ENCODE results near the gene ADAM10.

Gene ADAM10

DNA sequence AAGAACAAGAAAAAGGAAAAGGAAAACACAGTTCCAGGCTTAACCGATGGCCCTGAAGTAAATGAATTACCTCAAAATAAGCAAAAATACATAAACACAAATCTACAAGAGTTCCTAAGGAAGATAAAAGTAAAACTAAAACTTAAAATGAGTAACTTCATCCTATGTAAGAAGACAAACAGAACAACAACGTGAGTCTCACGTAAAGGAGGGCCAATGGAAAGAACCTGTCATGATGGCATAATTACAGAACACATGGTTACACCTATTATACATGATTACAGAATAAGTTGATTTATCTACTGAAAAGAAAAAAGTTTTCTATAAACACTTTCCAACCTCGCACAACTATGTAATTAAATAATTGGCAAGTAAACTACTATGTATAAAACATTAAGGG is 42.1 kb downstream of the ADAM10 start:
- Histone ChIP-seq H2AK5ac (ENCODE audit: low read depth, low read length) (no peak overlapping the region), H2BK12ac (ENCODE audit: low read length) (no peak overlapping the region), H3K27ac (replicated peaks; ENCODE audit: low read length) (no peak overlapping the region), H3K79me1 (ENCODE audit: low read depth, low read length) (peaks cover 2% of the 10 kb centered on the region), H3K18ac (ENCODE audit: low read length) (no peak overlapping the region), H3K4ac (ENCODE audit: low read length) (no peak overlapping the region), H2BK5ac (ENCODE audit: low read length) (no peak overlapping the region), H3K9me3 (replicated peaks in 1 of 2; ENCODE audit: control insufficient read depth in 2 of 2, insufficient read depth in 1 of 2, low read depth in 1 of 2, low read length in 2 of 2) (peaks cover 0 to 5% of the 10 kb centered on the region in 2 donors), H4K8ac (ENCODE audit: low read depth, low read length) (no peak overlapping the region), H3K4me1 (ENCODE audit: control insufficient read depth in 2 of 2, insufficient read depth in 1 of 2, low read depth in 1 of 2, low read length in 2 of 2) (no peaks in the 10 kb centered on the region), H3K36me3 (replicated peaks in 1 of 2; ENCODE audit: control insufficient read depth in 2 of 2, insufficient read depth in 2 of 2, low read length in 2 of 2) (peaks cover 0 to 33% of the 10 kb centered on the region in 2 donors), H3K23ac (ENCODE audit: low read depth, low read length, poor library complexity) (no peak overlapping the region), H3K4me3 (ENCODE audit: low read length in 2 of 2) (no peak overlapping the region), H3K4me2 (ENCODE audit: insufficient read depth, low read length, poor library complexity, severe bottlenecking) (no peak overlapping the region), H2BK15ac (ENCODE audit: low read length) (no peak overlapping the region), H2BK120ac (ENCODE audit: low read depth, low read length) (no peak overlapping the region), H2AFZ (ENCODE audit: low read length) (no peak overlapping the region), H3K9ac (ENCODE audit: low read depth, low read length, poor library complexity) (no peak overlapping the region), H3K14ac (ENCODE audit: low read length) (no peak overlapping the region), H4K91ac (ENCODE audit: low read depth, low read length, poor library complexity) (no peak overlapping the region), H3K27me3 (ENCODE audit: control insufficient read depth in 3 of 3, insufficient read depth in 3 of 3, low read depth in 1 of 3, low read length in 3 of 3) (no peaks in the 10 kb centered on the region)
- no peak for DNase-seq (ENCODE audit: low spot score)
- WGBS, 2 donors (ENCODE audit: extremely low coverage in 2 of 2, insufficient read length in 2 of 2, insufficient replicate concordance in 1 of 2) = no CpG with 5 or more reads among the region's 4 CpGs

DNA sequence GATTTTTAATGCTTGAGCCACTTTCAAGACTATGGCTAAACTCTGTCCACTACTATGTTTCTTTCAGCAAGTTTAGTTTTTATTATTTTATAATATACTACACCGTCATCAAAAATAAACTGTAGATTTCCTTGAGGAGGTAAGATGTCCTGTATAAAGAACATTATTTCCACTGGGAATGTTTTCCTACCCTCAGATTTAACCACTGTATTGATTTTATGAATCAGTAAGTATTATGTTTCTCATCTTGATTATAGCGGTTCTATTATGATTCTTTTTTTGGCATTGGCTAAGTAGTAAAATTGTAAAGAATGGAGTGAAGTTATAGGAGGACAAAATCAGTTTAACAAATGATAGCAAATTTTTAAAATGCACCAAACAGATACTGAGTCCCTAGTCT is 44.4 kb downstream of the ADAM10 start:
- no peak overlapping the region for H3K4me3 ChIP-seq (ENCODE audit: low read length in 2 of 2)
- no peak overlapping the region for H2BK15ac ChIP-seq (ENCODE audit: low read length)
- H3K4me1 ChIP-seq (ENCODE audit: control insufficient read depth in 2 of 2, insufficient read depth in 1 of 2, low read depth in 1 of 2, low read length in 2 of 2) = no peaks in the 10 kb centered on the region
- no peak overlapping the region for H2AK5ac ChIP-seq (ENCODE audit: low read depth, low read length)
- no peak overlapping the region for H2BK12ac ChIP-seq (ENCODE audit: low read length)
- no peak for DNase-seq (ENCODE audit: low spot score)
- no peak overlapping the region for H2AFZ ChIP-seq (ENCODE audit: low read length)
- H4K91ac ChIP-seq (ENCODE audit: low read depth, low read length, poor library complexity) = no peak overlapping the region
- H3K14ac ChIP-seq (ENCODE audit: low read length) = no peak overlapping the region
- H3K79me1 ChIP-seq (ENCODE audit: low read depth, low read length) = peaks cover 2% of the 10 kb centered on the region
- H3K18ac ChIP-seq (ENCODE audit: low read length) = no peak overlapping the region
- no peak overlapping the region for H3K27ac ChIP-seq (replicated peaks; ENCODE audit: low read length)
- H3K9ac ChIP-seq (ENCODE audit: low read depth, low read length, poor library complexity) = no peak overlapping the region
- H3K4ac ChIP-seq (ENCODE audit: low read length) = no peak overlapping the region
- no peak overlapping the region for H2BK120ac ChIP-seq (ENCODE audit: low read depth, low read length)
- no peak overlapping the region for H4K8ac ChIP-seq (ENCODE audit: low read depth, low read length)
- WGBS, 2 donors (ENCODE audit: extremely low coverage in 2 of 2, insufficient read length in 2 of 2, insufficient replicate concordance in 1 of 2) = no CpG with 5 or more reads among the region's 2 CpGs
- no peaks in the 10 kb centered on the region for H3K27me3 ChIP-seq (ENCODE audit: control insufficient read depth in 3 of 3, insufficient read depth in 3 of 3, low read depth in 1 of 3, low read length in 3 of 3)
- no peak overlapping the region for H2BK5ac ChIP-seq (ENCODE audit: low read length)
- peaks cover 0 to 23% of the 10 kb centered on the region in 2 donors for H3K9me3 ChIP-seq (replicated peaks in 1 of 2; ENCODE audit: control insufficient read depth in 2 of 2, insufficient read depth in 1 of 2, low read depth in 1 of 2, low read length in 2 of 2)
- H3K36me3 ChIP-seq (replicated peaks in 1 of 2; ENCODE audit: control insufficient read depth in 2 of 2, insufficient read depth in 2 of 2, low read length in 2 of 2) = peaks cover 1 to 46% of the 10 kb centered on the region in 2 donors
- H3K23ac ChIP-seq (ENCODE audit: low read depth, low read length, poor library complexity) = no peak overlapping the region
- H3K4me2 ChIP-seq (ENCODE audit: insufficient read depth, low read length, poor library complexity, severe bottlenecking) = no peak overlapping the region

DNA sequence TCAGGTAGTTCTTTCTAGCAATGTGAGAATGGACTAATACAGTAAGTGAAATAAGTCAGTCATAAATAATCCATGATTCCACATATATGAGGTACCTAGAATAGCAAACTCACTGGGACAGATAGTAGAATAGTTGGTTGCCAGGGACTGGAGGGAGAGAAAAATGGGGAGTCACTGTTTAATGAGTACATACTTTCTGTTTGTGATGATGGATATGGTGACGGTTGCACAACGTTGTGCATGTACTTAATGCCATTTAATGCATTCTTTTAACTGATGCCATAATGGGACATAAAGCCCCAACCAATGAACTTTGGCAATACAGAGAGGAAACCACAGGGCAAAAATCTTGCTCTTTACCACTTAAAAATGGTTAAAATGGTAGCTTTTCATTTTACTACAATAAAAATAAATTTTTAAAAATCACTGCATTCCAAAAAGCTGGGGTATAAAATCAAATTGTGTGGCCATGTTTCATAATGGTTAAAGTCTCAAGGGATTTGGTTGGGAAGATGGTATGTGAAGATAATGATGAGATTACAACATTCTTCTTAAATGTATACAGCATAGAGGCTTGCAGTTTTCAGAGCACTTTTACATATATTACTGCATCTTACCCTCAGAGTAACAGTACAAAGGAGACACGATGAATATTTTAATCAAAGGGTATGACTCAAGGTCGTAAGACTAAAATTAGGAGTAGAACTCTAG is 45.2 kb downstream of the ADAM10 start:
- no peak for DNase-seq (ENCODE audit: low spot score)
- no peak overlapping the region for H4K91ac ChIP-seq (ENCODE audit: low read depth, low read length, poor library complexity)
- no peak overlapping the region for H3K27ac ChIP-seq (replicated peaks; ENCODE audit: low read length)
- peaks cover 2% of the 10 kb centered on the region for H3K79me1 ChIP-seq (ENCODE audit: low read depth, low read length)
- H3K4me1 ChIP-seq (ENCODE audit: control insufficient read depth in 2 of 2, insufficient read depth in 1 of 2, low read depth in 1 of 2, low read length in 2 of 2) = no peaks in the 10 kb centered on the region
- H2BK5ac ChIP-seq (ENCODE audit: low read length) = no peak overlapping the region
- peaks cover 0 to 31% of the 10 kb centered on the region in 2 donors for H3K9me3 ChIP-seq (replicated peaks in 1 of 2; ENCODE audit: control insufficient read depth in 2 of 2, insufficient read depth in 1 of 2, low read depth in 1 of 2, low read length in 2 of 2)
- no peak overlapping the region for H3K4ac ChIP-seq (ENCODE audit: low read length)
- no peak overlapping the region for H3K14ac ChIP-seq (ENCODE audit: low read length)
- peaks cover 1 to 45% of the 10 kb centered on the region in 2 donors for H3K36me3 ChIP-seq (replicated peaks in 1 of 2; ENCODE audit: control insufficient read depth in 2 of 2, insufficient read depth in 2 of 2, low read length in 2 of 2)
- no peak overlapping the region for H2BK12ac ChIP-seq (ENCODE audit: low read length)
- H2AK5ac ChIP-seq (ENCODE audit: low read depth, low read length) = no peak overlapping the region
- H4K8ac ChIP-seq (ENCODE audit: low read depth, low read length) = no peak overlapping the region
- H2BK120ac ChIP-seq (ENCODE audit: low read depth, low read length) = no peak overlapping the region
- WGBS, 2 donors (ENCODE audit: extremely low coverage in 2 of 2, insufficient read length in 2 of 2, insufficient replicate concordance in 1 of 2) = no CpG with 5 or more reads among the region's 4 CpGs
- H2BK15ac ChIP-seq (ENCODE audit: low read length) = no peak overlapping the region
- no peak overlapping the region for H3K18ac ChIP-seq (ENCODE audit: low read length)
- no peak overlapping the region for H3K9ac ChIP-seq (ENCODE audit: low read depth, low read length, poor library complexity)
- H2AFZ ChIP-seq (ENCODE audit: low read length) = no peak overlapping the region
- no peak overlapping the region for H3K4me2 ChIP-seq (ENCODE audit: insufficient read depth, low read length, poor library complexity, severe bottlenecking)
- H3K27me3 ChIP-seq (ENCODE audit: control insufficient read depth in 3 of 3, insufficient read depth in 3 of 3, low read depth in 1 of 3, low read length in 3 of 3) = no peaks in the 10 kb centered on the region
- no peak overlapping the region for H3K23ac ChIP-seq (ENCODE audit: low read depth, low read length, poor library complexity)
- no peak overlapping the region for H3K4me3 ChIP-seq (ENCODE audit: low read length in 2 of 2)

DNA sequence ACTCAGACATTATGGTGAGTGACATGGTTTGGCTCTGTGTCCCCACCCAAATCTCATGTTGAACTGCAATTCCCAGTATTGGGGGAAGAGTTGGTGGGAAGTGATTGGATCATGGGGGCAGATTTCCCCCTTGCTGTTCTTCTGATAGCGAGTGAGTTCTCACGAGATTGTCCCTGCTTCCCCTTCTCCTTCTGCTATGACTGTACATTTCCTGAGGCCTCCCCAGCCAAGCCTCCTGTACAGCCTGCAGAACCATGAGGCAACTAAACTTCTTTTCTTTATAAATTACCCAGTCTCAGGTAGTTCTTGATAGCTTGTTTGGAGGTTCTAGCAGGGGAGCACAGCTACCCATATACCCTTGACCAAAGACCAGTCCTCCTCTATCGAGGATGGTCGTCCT is 45.9 kb downstream of the ADAM10 start:
- no peak for DNase-seq (ENCODE audit: low spot score)
- no peak overlapping the region for H4K91ac ChIP-seq (ENCODE audit: low read depth, low read length, poor library complexity)
- WGBS, 2 donors (ENCODE audit: extremely low coverage in 2 of 2, insufficient read length in 2 of 2, insufficient replicate concordance in 1 of 2) = no CpG with 5 or more reads among the region's 4 CpGs
- H2AFZ ChIP-seq (ENCODE audit: low read length) = no peak overlapping the region
- no peak overlapping the region for H3K4me2 ChIP-seq (ENCODE audit: insufficient read depth, low read length, poor library complexity, severe bottlenecking)
- H3K23ac ChIP-seq (ENCODE audit: low read depth, low read length, poor library complexity) = no peak overlapping the region
- peaks cover 1 to 40% of the 10 kb centered on the region in 2 donors for H3K36me3 ChIP-seq (replicated peaks in 1 of 2; ENCODE audit: control insufficient read depth in 2 of 2, insufficient read depth in 2 of 2, low read length in 2 of 2)
- H3K4me3 ChIP-seq (ENCODE audit: low read length in 2 of 2) = no peak overlapping the region
- no peak overlapping the region for H2BK12ac ChIP-seq (ENCODE audit: low read length)
- no peak overlapping the region for H4K8ac ChIP-seq (ENCODE audit: low read depth, low read length)
- H2BK120ac ChIP-seq (ENCODE audit: low read depth, low read length) = no peak overlapping the region
- no peaks in the 10 kb centered on the region for H3K4me1 ChIP-seq (ENCODE audit: control insufficient read depth in 2 of 2, insufficient read depth in 1 of 2, low read depth in 1 of 2, low read length in 2 of 2)
- peaks cover 0 to 38% of the 10 kb centered on the region in 2 donors for H3K9me3 ChIP-seq (replicated peaks in 1 of 2; ENCODE audit: control insufficient read depth in 2 of 2, insufficient read depth in 1 of 2, low read depth in 1 of 2, low read length in 2 of 2)
- H3K27ac ChIP-seq (replicated peaks; ENCODE audit: low read length) = no peak overlapping the region
- no peak overlapping the region for H3K4ac ChIP-seq (ENCODE audit: low read length)
- no peak overlapping the region for H2BK5ac ChIP-seq (ENCODE audit: low read length)
- no peaks in the 10 kb centered on the region for H3K27me3 ChIP-seq (ENCODE audit: control insufficient read depth in 3 of 3, insufficient read depth in 3 of 3, low read depth in 1 of 3, low read length in 3 of 3)
- no peak overlapping the region for H3K9ac ChIP-seq (ENCODE audit: low read depth, low read length, poor library complexity)
- no peak overlapping the region for H3K18ac ChIP-seq (ENCODE audit: low read length)
- no peak overlapping the region for H2BK15ac ChIP-seq (ENCODE audit: low read length)
- H3K79me1 ChIP-seq (ENCODE audit: low read depth, low read length) = peaks cover 2% of the 10 kb centered on the region
- H3K14ac ChIP-seq (ENCODE audit: low read length) = no peak overlapping the region
- no peak overlapping the region for H2AK5ac ChIP-seq (ENCODE audit: low read depth, low read length)
